ENCODE measurements around the gene CYS1.

CYS1 gene

DNA sequence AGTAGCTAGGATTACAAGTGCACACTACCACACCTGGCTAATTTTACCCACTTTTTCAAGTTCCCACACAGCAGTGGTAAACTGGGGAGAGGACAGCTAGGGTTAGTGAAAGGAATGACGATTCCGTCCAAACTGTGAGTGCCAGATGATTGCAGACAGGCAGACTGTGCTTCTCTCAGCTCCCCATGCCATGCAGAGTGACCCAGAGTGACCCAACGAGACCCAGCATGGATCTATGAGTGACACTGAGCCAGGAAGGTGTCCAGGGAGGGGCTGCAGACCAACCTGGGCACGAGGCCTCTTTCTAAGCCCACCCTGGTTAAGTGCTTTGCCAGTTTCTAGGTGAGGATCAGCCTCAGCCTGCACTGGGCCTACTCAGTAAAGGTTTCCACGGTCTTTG is 44.6 kb downstream of the CYS1 start:
- no peak for DNase-seq
- H3K4me3 ChIP-seq = no peak overlapping the region
- TF ChIP-seq CTCF (IDR thresholded peaks at IDR 0.05) = no peak
- H3K4me1 ChIP-seq = peaks cover 12 to 40% (median 28%) of the 10 kb centered on the region in 4 donors
- intact Hi-C loops (cut with DNase I; ENCODE audit: low total_unique reads) = no loop called here
- H3K9me3 ChIP-seq = no peaks in the 10 kb centered on the region
- no peaks in the 10 kb centered on the region for H3K36me3 ChIP-seq
- H3K27ac ChIP-seq = peak overlapping the region; percentile 77 to 80
- H3K27me3 ChIP-seq = no peaks in the 10 kb centered on the region

DNA sequence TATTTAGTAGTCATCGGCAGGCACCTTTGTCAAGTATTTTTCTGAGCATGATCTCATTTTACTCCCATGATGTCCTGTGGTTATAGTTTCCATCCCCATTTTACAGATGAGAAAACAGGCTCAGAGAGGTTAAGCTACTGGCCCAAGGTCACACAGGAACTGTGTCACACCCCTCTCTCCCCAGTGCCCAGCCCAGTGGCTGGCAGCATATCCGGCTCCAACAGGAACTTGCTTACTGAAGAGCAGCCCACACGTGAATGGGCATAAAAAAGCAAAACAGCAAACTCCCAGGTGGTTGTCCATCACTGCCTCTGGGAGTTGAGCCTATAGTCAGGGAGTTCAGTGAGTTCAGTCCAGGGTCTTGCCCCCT is 45.2 kb downstream of the CYS1 start:
- no peak overlapping the region for H3K4me3 ChIP-seq
- no peaks in the 10 kb centered on the region for H3K9me3 ChIP-seq
- no peak for TF ChIP-seq CTCF (IDR thresholded peaks at IDR 0.05)
- H3K27me3 ChIP-seq = no peaks in the 10 kb centered on the region
- H3K36me3 ChIP-seq = no peaks in the 10 kb centered on the region
- no peak for DNase-seq
- peak overlapping the region; percentile 77 to 80 for H3K27ac ChIP-seq
- intact Hi-C loops (cut with DNase I; ENCODE audit: low total_unique reads) = no loop called here
- H3K4me1 ChIP-seq = peaks cover 12 to 34% (median 28%) of the 10 kb centered on the region in 4 donors

GRCh38 chr2:10034333-10035052 is 45.7 kb downstream of the CYS1 start:
- TF ChIP-seq CTCF (IDR thresholded peaks at IDR 0.05) = no peak
- Histone ChIP-seq H3K4me3 (no peak overlapping the region), H3K27ac (no peak overlapping the region), H3K9me3 (no peaks in the 10 kb centered on the region), H3K4me1 (peaks cover 12 to 31% (median 28%) of the 10 kb centered on the region in 4 donors), H3K27me3 (no peaks in the 10 kb centered on the region), H3K36me3 (no peaks in the 10 kb centered on the region)
- no peak for DNase-seq
- intact Hi-C loops (cut with DNase I; ENCODE audit: low total_unique reads) = no loop called here

- H3K27me3 ChIP-seq = no peaks in the 10 kb centered on the region
- no peak for DNase-seq
- no peak overlapping the region for H3K27ac ChIP-seq
- no peak overlapping the region for H3K4me3 ChIP-seq
- TF ChIP-seq CTCF (IDR thresholded peaks at IDR 0.05) = no peak
- H3K4me1 ChIP-seq = peaks cover 12 to 34% (median 29%) of the 10 kb centered on the region in 4 donors
- intact Hi-C loops (cut with DNase I; ENCODE audit: low total_unique reads) = no loop called here
- no peaks in the 10 kb centered on the region for H3K9me3 ChIP-seq
- no peaks in the 10 kb centered on the region for H3K36me3 ChIP-seq
Observed at GRCh38 chr2:10033251-10034006, 46.8 kb downstream of the CYS1 start.

DNA sequence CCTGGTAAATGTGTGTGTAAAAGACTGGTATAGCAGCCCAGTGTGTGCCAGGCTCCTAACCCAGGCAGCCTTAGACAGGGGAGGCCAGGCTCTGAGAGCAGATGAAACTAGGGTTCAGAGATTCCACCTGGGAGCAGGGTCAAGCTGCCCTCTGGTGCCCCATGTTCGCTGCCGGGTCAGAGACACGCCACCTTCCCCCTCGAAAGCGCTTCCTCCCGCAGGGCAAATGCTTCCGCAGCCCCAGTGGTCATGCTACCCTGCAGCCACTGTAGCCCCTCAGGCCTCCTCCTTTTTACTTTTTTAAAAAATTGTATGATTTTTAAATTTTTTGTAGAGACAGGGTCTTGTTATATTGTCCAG is 47.5 kb downstream of the CYS1 start:
- no peak for DNase-seq
- Histone ChIP-seq H3K27me3 (no peaks in the 10 kb centered on the region), H3K27ac (no peak overlapping the region), H3K9me3 (no peaks in the 10 kb centered on the region), H3K4me3 (no peak overlapping the region), H3K36me3 (no peaks in the 10 kb centered on the region), H3K4me1 (peaks cover 12 to 30% (median 25%) of the 10 kb centered on the region in 4 donors)
- intact Hi-C loops (cut with DNase I; ENCODE audit: low total_unique reads) = no loop called here
- TF ChIP-seq CTCF (IDR thresholded peaks at IDR 0.05) = no peak

Data from tibial artery (tissue), 4 donors.